GM18520 (cell line): ENCODE data around the gene ENGASE.

Experiments
- ATAC-seq: cut with Tn5 transposase; IDR thresholded peaks from one replicate; pipeline ENCODE4 v1.9.1; 2021; ENCODE audit not compliant: unreplicated experiment

ENGASE gene

GRCh38 chr17:79135011-79135410, 60.4 kb downstream of the ENGASE start:
- ATAC-seq = no peak

DNA sequence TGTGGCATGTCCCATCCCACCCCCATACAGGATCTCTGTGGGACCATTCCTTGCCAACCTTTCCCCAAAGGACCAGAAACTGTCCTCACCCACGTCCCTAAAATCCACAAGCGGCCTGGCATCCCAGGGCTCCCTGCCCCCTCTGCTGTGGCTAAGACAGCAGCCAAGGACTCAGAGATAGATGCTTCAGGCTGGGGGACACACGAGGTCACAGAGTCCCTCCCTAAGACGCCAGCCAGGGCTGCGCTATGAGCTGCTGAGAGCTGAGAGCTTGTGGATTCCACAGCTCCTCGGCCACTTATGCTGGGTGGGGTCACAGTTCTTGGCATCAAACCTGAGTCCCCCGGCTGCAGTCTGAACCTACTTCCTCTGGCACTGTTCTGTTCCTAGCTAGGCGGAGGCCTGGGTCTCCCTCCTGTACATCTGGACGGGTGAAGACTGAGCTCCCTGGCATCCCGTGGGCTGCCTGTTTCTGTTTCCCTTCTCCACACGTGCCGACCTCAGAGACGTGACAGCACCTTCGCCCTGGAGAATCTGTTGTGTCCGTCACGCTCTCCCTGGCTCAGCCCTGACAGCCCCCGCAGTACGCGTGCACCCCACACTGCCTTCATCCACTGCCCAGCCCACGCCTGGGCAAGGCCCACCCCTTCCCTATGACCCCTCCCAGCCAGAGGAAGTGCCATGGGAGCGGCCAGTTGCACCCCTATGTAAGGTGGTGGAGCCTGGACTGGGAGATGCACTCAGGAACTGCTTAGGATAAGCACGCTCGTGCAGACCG, 61.2 kb downstream of the ENGASE start:
- ATAC-seq = no peak
